Measurements from ENCODE around the gene CRYBB3. TPM values are rescaled to one million over a fixed set of nuclear protein-coding genes. Genes with fewer than 3 reads are reported as not detected.

CRYBB3 gene
- total and polyA plus RNA-seq, 8 donors = 0.26 to 1.6 (median 0.35) TPM; not detected in 2

DNA sequence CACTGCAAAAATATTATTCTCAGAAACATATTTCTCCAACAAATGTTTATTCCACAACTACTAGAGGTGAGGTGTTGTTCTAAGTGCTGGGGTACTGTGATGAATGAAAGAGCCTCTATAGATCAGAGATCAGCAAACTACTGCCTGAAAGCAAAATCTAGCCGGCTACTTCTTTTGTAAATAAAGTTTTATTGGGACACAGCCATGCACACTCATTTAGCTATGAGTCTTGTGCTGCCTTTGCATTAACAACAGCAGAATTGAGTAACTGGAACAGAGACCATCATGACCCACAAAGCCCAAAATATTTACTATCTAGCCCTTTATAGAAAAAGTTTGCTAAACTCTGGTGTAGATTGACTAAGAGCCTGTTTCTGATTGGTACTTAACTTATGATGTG lies 37.1 kb upstream of the CRYBB3 start:
- H3K36me3 ChIP-seq = no peaks in the 10 kb centered on the region
- no peak overlapping the region for H3K4me3 ChIP-seq
- no peak for DNase-seq
- H3K9me3 ChIP-seq = no peaks in the 10 kb centered on the region
- H3K27ac ChIP-seq = no peak overlapping the region
- WGBS, 2 donors = 94 to 98% methylated on average over 1 of the region's 1 CpG
- no peak for ATAC-seq
- no peaks in the 10 kb centered on the region for H3K4me1 ChIP-seq
- TF ChIP-seq, protein P1, sequence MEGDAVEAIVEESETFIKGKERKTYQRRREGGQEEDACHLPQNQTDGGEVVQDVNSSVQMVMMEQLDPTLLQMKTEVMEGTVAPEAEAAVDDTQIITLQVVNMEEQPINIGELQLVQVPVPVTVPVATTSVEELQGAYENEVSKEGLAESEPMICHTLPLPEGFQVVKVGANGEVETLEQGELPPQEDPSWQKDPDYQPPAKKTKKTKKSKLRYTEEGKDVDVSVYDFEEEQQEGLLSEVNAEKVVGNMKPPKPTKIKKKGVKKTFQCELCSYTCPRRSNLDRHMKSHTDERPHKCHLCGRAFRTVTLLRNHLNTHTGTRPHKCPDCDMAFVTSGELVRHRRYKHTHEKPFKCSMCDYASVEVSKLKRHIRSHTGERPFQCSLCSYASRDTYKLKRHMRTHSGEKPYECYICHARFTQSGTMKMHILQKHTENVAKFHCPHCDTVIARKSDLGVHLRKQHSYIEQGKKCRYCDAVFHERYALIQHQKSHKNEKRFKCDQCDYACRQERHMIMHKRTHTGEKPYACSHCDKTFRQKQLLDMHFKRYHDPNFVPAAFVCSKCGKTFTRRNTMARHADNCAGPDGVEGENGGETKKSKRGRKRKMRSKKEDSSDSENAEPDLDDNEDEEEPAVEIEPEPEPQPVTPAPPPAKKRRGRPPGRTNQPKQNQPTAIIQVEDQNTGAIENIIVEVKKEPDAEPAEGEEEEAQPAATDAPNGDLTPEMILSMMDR (IDR thresholded peaks at IDR 0.05) = no peak
- FAIRE-seq = no peak
- intact Hi-C loops (cut with DNase I) = no loop called here
- no peaks in the 10 kb centered on the region for H3K27me3 ChIP-seq

DNA sequence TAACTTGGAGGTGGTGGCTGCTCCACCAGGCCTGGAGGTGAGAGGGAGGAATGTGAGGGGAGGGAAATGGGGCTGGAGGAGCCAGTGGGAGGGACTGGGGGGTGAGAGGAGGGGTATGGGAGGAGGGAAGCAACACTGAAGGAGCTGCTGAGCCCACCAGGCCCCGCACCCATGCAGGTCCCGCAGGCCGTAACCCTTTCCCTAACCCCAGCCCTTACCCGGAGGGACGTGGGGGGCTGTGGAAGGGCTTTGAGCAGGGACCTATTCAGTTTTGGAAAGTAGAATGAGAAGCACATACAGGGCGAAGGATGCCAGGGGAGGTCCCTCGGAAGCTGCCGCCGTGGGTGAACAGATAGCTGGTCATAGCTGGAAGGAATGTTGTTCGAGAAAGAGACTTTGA lies 33.9 kb upstream of the CRYBB3 start:
- H3K4me1 ChIP-seq = no peaks in the 10 kb centered on the region
- TF ChIP-seq, protein P1 (IDR thresholded peaks at IDR 0.05) = no peak
- intact Hi-C loops (cut with DNase I) = no loop called here
- no peak for FAIRE-seq
- H3K36me3 ChIP-seq = no peaks in the 10 kb centered on the region
- no peak for DNase-seq
- no peak overlapping the region for H3K27ac ChIP-seq
- no peak overlapping the region for H3K4me3 ChIP-seq
- H3K9me3 ChIP-seq = no peaks in the 10 kb centered on the region
- WGBS, 2 donors = 95 to 97% methylated on average over 10 of the region's 10 CpGs
- H3K27me3 ChIP-seq = no peaks in the 10 kb centered on the region
- ATAC-seq = no peak

DNA sequence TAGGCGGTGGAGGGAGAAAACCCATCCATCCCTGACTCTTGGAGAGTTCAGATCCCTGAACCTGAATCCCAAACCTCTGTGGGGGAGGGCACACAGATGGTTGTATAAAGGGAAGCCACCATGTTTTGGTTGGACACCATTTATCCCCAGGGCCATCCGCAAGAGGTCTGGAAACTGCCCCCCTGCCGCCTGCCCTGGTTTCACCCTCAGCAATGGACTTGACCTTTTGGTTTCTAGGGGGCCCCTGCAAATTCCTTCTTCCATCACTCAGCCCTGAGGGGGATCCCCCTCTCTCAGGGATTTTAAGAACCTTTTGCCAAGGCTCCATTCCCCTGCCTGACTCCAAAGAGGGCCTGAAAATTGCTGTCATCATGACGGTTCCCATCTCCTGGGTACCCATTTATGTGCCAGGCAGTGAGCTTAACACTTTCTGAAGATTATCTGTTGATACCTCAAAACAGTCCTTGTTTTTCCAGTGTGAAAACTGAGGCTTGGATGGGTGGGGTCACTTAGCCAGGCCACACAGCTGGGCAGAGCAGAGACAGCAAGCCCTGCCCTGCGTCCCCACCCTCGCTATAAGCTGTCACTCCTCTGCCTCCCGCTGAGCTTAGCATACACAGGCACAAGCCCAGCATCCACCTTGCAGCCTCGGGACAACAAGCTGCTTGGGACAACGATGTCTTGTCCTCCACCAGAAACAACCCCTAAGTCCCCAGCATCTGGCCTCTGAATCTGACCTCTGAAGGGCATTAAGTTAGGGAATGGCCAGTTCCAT lies 33.2 kb upstream of the CRYBB3 start:
- H3K36me3 ChIP-seq = no peaks in the 10 kb centered on the region
- no peaks in the 10 kb centered on the region for H3K27me3 ChIP-seq
- FAIRE-seq (no peak), ATAC-seq (no peak), DNase-seq (no peak)
- H3K4me1 ChIP-seq = no peaks in the 10 kb centered on the region
- TF ChIP-seq, protein P1 (IDR thresholded peaks at IDR 0.05) = no peak
- no peak overlapping the region for H3K4me3 ChIP-seq
- intact Hi-C loops (cut with DNase I) = no loop called here
- no peaks in the 10 kb centered on the region for H3K9me3 ChIP-seq
- H3K27ac ChIP-seq = no peak overlapping the region
- 84 to 88% methylated on average over 9 of the region's 9 CpGs for WGBS, 2 donors

DNA sequence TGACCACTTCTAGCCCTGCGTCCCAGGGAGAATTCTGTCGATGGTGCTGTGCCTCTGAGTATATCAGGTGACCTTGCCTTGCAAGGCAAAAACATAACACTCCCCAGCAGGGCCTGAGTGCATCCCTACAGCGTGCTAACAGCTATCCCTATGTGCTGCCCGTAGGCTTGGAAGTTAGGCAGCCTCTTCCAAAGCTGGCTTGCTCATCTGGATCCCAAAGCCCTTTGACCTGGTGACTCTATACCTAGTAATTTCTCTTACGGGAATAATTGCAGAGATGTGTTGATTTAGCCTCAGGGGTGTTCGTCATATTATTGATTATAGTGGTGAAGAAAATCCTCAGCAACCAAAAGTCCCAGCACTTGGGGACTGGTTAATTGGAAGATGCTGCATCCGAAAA lies 32.6 kb upstream of the CRYBB3 start:
- ATAC-seq = no peak
- no peak for FAIRE-seq
- TF ChIP-seq, protein P1 (IDR thresholded peaks at IDR 0.05) = no peak
- Histone ChIP-seq H3K9me3 (no peaks in the 10 kb centered on the region), H3K27me3 (no peaks in the 10 kb centered on the region), H3K4me3 (no peak overlapping the region), H3K36me3 (peaks cover 0 to 4% (median 0%) of the 10 kb centered on the region in 3 donors), H3K27ac (no peak overlapping the region), H3K4me1 (no peaks in the 10 kb centered on the region)
- intact Hi-C loops (cut with DNase I) = no loop called here
- 79 to 80% methylated on average over 7 of the region's 7 CpGs for WGBS, 2 donors
- no peak for DNase-seq

DNA sequence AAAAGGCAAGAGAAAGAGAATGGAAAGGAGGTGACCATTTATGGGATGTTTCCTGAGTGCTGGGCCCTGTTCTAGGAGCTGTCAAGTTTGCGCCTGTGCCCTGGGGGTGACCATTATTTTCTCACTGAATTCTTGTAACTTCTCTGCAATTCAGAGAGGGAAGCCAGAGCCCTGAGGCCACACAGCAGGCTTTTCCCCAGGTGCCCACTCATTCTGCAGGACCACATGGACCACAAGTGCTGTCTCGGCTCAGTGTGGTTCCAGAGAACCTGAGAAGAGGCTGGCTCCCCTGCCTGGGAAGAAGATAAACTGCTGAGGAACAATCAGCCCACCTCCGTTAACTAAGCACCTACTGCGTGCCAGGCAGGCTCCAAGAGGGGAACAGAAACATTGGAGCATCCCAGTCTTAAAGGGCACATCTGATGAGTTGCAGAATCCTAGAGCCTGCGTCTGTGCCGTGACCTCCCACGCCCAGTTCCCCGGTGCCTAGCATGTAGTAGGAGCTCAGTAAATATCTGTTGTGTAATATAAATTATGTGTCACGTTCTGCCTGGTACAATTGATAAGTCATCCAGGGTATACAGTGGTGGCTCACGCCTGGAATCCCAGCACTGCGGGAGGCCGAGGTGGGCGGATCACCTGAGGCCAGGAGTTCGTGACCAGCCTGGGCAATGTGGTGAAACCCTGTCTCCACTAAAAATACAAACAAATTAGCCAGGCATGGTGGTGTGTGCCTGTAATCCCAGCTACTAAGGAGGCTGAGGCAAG lies 31.6 kb upstream of the CRYBB3 start:
- 89% methylated on average over 14 of the region's 14 CpGs for WGBS, 2 donors
- H3K36me3 ChIP-seq = peaks cover 0 to 11% (median 0%) of the 10 kb centered on the region in 3 donors
- DNase-seq (no peak), FAIRE-seq (no peak), ATAC-seq (no peak)
- intact Hi-C loops (cut with DNase I) = no loop called here
- no peaks in the 10 kb centered on the region for H3K9me3 ChIP-seq
- H3K4me3 ChIP-seq = no peak overlapping the region
- no peaks in the 10 kb centered on the region for H3K4me1 ChIP-seq
- H3K27ac ChIP-seq = no peak overlapping the region
- no peaks in the 10 kb centered on the region for H3K27me3 ChIP-seq
- TF ChIP-seq, protein P1 (IDR thresholded peaks at IDR 0.05) = no peak
